Mucosa of descending colon (tissue), 3 donors: ENCODE results near the gene FAM118A. TPM values are rescaled to one million over a fixed set of nuclear protein-coding genes. Genes with fewer than 3 reads are reported as not detected.
"Not testable (repeated sequence)": the region's sequence is repeated elsewhere in the genome, so short reads cannot be mapped to it uniquely, and the experiment has no call there.

Experiments used
- ATAC-seq: fragments of 200-7000 bp; cut with Tn5 transposase; one replicate; pipeline ENCODE4 v1.9.1; 2020; ENCODE audit warnings: mild to moderate bottlenecking, moderate library complexity
- DNase-seq, 3 donors: peaks; one replicate each; pipeline ENCODE4 v3.0.0-alpha.2; 2020
- H3K36me3 ChIP-seq: fragments of 200-600 bp; one replicate; pipeline ENCODE4 v1.8.0; 2021; ENCODE audit warnings: low read depth, mild to moderate bottlenecking
- H3K4me1 ChIP-seq: fragments of 200-600 bp; one replicate; pipeline ENCODE4 v1.8.0; 2021; ENCODE audit warnings: low read depth, mild to moderate bottlenecking
- H3K4me3 ChIP-seq: fragments of 200-600 bp; one replicate; pipeline ENCODE4 v1.8.0; 2021; ENCODE audit warnings: mild to moderate bottlenecking
- H3K9me3 ChIP-seq: fragments of 200-600 bp; one replicate; pipeline ENCODE4 v1.8.0; 2021; ENCODE audit warnings: mild to moderate bottlenecking
- intact Hi-C, 2 donors: fragments of 100-400 bp; cut with DNase I in 1 of 2; cut with micrococcal nuclease in 1 of 2; formaldehyde crosslinking; loops; one replicate each; pipeline versions ENCODE4 v1.11.0 to v1.11.1; 2022; cut with DNase I, micrococcal nuclease
- total RNA-seq, 3 donors: library from RNA; stranded (reverse); fragmentation: NEBNext Ultra II Directional in 2 of 3; extraction: Animal tissue kit (Norgen Biotek cat#: 25700) in 2 of 3; gene quantifications; one replicate each; pipeline versions ENCODE4 v1.2.1 to v1.2.4, GENCODE V29; 2021 to 2023
- TF ChIP-seq, protein P1 (sequence below): fragments of 200-600 bp; IDR thresholded peaks from one replicate; pipeline ENCODE4 v1.8.0; 2022; ENCODE audit warnings: antibody characterized with exemption, mild to moderate bottlenecking
- donor health status: DM: no; HTN: no; CAD: no; lungs with moderate emphysema.
- donor health status: DM: no; HTN: no; CAD: no.
- donor health status: DM: no; HTN: yes; CAD: no.

FAM118A gene
- total RNA-seq, 3 donors from 2014 or later, result 50.1 to 86.0 (median 55.1) TPM

DNA sequence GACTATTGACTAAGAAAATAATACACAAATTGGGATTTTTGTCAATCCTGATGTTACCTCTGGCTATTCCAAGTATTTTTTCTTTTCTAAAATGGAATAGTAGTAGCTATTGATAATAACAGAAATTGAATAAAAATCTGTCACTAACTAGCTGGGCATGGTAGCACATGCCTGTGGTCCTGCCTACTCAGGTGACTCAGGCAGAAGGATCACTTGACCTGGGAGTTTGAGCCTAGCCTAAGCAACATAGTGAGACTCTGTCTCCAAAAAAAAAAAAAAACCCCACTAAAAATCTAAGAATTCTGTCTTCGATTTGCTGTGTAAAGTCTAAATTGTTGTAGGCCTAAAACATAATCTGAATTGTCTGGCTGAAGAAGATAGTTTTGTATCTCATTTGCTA lies 42.2 kb downstream of the FAM118A start:
- no peaks in the 10 kb centered on the region for H3K9me3 ChIP-seq
- intact Hi-C loops, result no loop called here
- no peak overlapping the region for H3K4me3 ChIP-seq
- H3K4me1 ChIP-seq, result no peaks in the 10 kb centered on the region
- no peak for ATAC-seq
- TF ChIP-seq, protein P1, sequence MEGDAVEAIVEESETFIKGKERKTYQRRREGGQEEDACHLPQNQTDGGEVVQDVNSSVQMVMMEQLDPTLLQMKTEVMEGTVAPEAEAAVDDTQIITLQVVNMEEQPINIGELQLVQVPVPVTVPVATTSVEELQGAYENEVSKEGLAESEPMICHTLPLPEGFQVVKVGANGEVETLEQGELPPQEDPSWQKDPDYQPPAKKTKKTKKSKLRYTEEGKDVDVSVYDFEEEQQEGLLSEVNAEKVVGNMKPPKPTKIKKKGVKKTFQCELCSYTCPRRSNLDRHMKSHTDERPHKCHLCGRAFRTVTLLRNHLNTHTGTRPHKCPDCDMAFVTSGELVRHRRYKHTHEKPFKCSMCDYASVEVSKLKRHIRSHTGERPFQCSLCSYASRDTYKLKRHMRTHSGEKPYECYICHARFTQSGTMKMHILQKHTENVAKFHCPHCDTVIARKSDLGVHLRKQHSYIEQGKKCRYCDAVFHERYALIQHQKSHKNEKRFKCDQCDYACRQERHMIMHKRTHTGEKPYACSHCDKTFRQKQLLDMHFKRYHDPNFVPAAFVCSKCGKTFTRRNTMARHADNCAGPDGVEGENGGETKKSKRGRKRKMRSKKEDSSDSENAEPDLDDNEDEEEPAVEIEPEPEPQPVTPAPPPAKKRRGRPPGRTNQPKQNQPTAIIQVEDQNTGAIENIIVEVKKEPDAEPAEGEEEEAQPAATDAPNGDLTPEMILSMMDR, result no peak
- no peaks in the 10 kb centered on the region for H3K36me3 ChIP-seq
- DNase-seq, result no peak

DNA sequence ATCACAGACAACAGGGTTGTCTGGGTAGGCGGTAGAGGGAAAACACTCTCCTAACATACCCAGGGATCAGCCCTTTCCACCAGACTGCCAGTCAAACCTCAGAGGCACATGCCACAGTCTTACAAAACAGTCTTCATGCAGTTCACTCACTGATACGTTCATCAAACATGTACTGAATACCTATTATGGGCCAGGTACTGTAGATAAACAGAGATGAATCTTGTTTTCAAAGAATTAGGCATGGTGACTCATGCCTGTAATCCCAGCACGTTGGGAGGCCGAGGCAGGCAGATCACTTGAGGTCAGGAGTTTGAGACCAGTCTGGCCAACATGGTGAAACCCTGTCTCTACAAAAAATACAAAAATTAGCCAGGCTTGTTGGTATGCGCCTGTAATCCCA lies 43.0 kb downstream of the FAM118A start:
- H3K4me3 ChIP-seq, intact Hi-C loops, H3K36me3 ChIP-seq, H3K9me3 ChIP-seq, DNase-seq, H3K4me1 ChIP-seq, ATAC-seq: not testable (repeated sequence)

DNA sequence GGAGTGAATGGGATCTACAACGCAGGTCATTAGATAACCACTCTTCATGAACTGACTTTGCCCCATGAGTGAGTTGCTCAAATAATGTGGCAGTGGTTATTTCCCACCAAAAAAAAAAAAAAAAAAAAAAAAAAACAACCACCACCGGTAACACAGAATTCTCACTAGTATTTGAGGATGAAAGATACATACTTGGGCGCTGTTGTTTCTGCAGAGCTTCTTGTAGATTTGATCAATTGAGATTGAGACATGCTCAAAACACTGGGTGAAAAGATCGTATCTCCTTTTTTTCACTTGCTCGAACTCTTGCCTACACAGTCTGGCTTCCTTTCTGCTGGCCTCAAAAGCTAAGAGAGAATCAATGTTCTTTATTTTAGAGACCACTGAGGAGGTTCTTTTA lies 44.1 kb downstream of the FAM118A start:
- H3K4me3 ChIP-seq, result no peak overlapping the region
- no peak for ATAC-seq
- no peaks in the 10 kb centered on the region for H3K4me1 ChIP-seq
- DNase-seq, result no peak
- H3K9me3 ChIP-seq, result no peaks in the 10 kb centered on the region
- no peaks in the 10 kb centered on the region for H3K36me3 ChIP-seq
- intact Hi-C loops, result no loop called here
- TF ChIP-seq, protein P1, result no peak

DNA sequence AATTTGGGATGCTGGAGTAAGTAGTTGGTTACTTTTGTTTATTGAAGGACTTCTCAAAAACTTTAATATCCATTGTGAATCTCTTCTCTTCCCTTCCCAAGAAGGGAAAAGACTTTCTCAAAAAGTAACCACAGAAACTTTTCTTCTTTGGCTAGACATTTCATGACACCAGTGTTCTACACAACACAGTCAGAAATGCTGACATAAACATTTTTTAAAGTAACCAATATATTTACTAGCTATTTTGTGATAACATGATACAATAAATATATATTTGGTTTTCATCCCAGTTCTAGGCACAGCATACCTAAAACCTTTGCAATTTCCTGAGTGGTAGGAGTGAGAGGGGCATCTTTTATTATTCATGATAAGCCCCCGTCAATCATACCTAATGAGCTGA lies 47.8 kb downstream of the FAM118A start:
- ATAC-seq, result no peak
- Histone ChIP-seq H3K9me3 (no peaks in the 10 kb centered on the region), H3K4me3 (no peak overlapping the region), H3K4me1 (no peaks in the 10 kb centered on the region), H3K36me3 (no peaks in the 10 kb centered on the region)
- intact Hi-C loops, result no loop called here
- TF ChIP-seq, protein P1, result no peak
- DNase-seq, result no peak

DNA sequence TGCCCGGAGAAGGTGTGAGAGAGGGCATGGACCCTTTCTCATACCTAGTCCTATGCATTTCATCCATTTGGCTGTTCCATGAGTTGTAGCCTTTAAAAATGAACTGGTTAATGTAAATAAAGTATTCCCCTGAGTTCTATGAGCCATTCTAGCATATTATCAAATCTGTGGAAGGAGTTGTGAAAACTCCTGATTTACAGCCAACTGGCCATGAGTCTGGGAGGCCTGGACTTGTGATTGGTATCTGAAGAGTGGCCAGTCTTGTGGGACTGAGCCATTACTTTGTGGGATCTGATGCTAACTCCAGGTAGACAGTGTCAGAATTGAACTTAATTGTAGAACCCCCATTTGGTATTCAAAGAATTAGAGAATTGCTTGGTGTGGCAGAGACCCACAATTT lies 48.4 kb downstream of the FAM118A start:
- no peaks in the 10 kb centered on the region for H3K4me1 ChIP-seq
- ATAC-seq, result no peak
- H3K36me3 ChIP-seq, result no peaks in the 10 kb centered on the region
- no peak overlapping the region for H3K4me3 ChIP-seq
- intact Hi-C loops, result no loop called here
- no peaks in the 10 kb centered on the region for H3K9me3 ChIP-seq
- no peak for DNase-seq
- TF ChIP-seq, protein P1, result no peak

DNA sequence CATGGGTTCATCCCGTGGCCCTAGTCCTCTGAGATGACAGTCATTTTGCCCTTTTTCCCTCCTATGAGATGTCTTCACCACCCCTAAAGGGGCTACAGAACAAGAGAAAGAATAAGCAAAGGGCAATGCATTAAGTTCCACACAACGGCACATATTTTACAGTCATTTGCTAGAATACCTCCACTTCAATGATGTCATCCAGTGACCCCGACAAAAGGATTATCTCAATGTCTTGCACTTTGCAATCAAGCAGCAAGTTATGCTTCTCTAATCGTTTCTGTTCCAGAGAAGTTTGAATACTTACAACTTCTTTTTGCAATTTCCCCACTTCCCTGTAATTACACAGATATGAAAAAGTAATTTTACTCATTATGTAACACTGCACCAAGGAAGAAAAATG lies 49.9 kb downstream of the FAM118A start:
- H3K4me1 ChIP-seq, result no peaks in the 10 kb centered on the region
- no peak for ATAC-seq
- TF ChIP-seq, protein P1, result no peak

More for the DNA sequence above, 49.9 kb downstream of the FAM118A start:
- intact Hi-C loops, result no loop called here
- no peaks in the 10 kb centered on the region for H3K9me3 ChIP-seq
- DNase-seq, result no peak
- no peak overlapping the region for H3K4me3 ChIP-seq
- H3K36me3 ChIP-seq, result no peaks in the 10 kb centered on the region
